SH-SY5Y (cell line): ENCODE data around the gene RUFY1.

Experiments used
- GATA2 ChIP-seq: IDR thresholded peaks from 2 replicates; pipeline ENCODE4 v1.6.1; 2011; ENCODE audit warnings: mild to moderate bottlenecking, low read depth, low read length
- GATA3 ChIP-seq: IDR thresholded peaks from 2 replicates; pipeline ENCODE4 v1.6.1; 2011; ENCODE audit warnings: low read depth, mild to moderate bottlenecking, low read length, moderate library complexity

The RUFY1 gene, protein sequence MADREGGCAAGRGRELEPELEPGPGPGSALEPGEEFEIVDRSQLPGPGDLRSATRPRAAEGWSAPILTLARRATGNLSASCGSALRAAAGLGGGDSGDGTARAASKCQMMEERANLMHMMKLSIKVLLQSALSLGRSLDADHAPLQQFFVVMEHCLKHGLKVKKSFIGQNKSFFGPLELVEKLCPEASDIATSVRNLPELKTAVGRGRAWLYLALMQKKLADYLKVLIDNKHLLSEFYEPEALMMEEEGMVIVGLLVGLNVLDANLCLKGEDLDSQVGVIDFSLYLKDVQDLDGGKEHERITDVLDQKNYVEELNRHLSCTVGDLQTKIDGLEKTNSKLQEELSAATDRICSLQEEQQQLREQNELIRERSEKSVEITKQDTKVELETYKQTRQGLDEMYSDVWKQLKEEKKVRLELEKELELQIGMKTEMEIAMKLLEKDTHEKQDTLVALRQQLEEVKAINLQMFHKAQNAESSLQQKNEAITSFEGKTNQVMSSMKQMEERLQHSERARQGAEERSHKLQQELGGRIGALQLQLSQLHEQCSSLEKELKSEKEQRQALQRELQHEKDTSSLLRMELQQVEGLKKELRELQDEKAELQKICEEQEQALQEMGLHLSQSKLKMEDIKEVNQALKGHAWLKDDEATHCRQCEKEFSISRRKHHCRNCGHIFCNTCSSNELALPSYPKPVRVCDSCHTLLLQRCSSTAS

GRCh38 chr5:179550511-179551342 lies at the start of gene RUFY1:
Gene RUFY1 (plus strand): TSS chr5:179550554. CDS start chr5:179550570, 16 bp downstream.
- no peak for TF ChIP-seq GATA2
- TF ChIP-seq GATA3, result no peak

- no peak for TF ChIP-seq GATA2
- no peak for TF ChIP-seq GATA3
These were observed 46.2 kb upstream of the RUFY1 start for GRCh38 chr5:179504191-179504590.

- TF ChIP-seq GATA3 (no peak), GATA2 (no peak)
These were observed 45.6 kb upstream of the RUFY1 start for GRCh38 chr5:179504600-179505396.

DNA sequence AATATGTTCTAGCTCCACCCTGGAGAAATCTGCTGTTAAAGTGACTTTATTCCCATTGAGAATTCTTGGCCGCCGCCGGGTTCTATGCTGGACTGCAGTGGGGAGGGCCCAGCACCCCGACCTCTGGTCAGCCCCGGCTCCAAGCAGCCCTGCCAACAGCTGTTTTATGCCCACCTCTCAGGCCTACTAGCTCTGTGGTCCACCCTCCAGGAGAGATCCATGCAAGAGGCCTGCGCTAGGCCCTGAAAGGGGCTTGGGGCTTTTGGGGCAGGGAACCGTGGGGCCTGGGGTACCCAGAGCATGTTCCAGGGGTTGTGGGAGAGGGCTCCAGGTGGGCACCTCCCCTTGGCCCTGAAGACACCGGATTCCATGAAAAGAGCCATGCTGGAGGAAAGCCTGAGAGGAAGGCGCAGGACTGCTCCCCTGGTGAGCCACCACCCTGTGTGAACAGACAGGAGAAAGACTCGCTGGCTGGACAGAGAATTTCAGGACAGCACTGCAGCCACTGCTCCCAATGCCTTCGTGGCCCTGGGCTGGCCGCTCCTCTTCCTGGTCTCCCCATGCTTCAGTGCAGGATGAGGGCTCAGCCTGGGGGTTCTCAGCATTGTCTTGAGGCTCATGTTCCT lies 44.6 kb upstream of the RUFY1 start:
- TF ChIP-seq GATA3, result no peak
- no peak for TF ChIP-seq GATA2

GRCh38 chr5:179509239-179509638 lies 41.1 kb upstream of the RUFY1 start:
- TF ChIP-seq GATA2, result no peak
- no peak for TF ChIP-seq GATA3

DNA sequence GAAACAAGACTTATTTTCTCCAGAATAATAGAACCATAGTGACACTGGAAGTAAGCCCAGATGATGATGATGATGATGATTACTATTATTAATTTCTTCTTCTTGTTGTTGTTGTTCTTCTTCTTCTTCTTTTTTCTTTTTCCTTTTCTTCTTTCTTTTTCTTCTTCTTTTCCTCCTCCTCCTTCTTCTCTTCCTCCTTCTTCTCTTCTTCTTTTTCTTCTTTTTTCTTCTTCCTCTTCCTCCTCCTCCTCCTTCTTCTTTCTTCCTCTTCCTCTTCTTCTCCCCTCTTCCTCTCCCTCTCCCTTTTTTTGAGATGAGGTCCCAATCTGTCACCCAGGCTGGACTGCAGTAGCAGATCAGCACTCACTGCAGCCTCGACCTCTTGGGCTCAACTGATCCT lies 40.5 kb upstream of the RUFY1 start:
- TF ChIP-seq GATA2 (no peak), GATA3 (no peak)

DNA sequence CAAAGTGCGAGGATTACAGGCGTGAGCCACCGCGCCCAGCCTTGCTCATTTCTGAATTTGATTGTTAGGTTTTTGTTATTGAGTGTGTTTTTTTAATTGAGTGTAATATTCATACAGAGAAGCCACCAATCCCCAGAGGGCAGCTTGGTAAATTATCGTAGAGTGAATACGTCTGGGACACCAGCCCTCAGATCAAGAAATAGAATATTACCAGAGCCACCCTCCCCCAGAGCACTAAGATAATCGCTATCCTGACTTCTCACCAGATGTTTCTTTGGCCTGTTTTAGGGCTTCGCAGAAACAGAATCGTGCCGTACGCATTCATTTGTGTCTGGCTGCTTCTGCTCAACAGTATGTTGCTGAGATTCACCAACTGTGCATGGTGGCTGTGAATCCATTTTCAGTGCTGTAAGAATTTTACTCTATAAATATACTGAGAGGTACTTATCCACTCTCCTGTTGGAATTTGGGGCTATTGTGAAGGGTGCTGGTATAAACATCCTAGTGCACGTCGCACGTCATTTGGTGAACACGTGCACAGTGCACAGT lies 37.8 kb upstream of the RUFY1 start:
- TF ChIP-seq GATA3 (no peak), GATA2 (no peak)

DNA sequence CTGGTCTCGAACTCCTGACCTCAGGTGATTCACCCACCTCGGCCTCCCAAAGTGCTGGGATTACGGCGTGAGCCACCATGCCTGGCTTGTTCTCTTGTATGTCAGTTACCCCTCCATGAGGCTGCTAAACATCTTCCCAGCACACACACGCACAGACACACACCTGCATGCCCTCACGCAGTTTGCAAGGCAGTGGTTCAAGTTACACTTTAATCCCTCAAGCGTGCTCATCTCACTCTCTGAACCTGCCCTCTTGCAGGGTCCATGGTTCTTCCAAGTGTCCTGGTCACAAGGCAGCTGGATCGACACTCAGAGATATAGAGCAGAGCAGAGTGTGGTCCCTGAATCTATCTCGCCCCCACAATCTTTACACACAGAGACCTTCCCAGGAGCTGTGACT lies 34.1 kb upstream of the RUFY1 start:
- TF ChIP-seq GATA3 (no peak), GATA2 (no peak)

DNA sequence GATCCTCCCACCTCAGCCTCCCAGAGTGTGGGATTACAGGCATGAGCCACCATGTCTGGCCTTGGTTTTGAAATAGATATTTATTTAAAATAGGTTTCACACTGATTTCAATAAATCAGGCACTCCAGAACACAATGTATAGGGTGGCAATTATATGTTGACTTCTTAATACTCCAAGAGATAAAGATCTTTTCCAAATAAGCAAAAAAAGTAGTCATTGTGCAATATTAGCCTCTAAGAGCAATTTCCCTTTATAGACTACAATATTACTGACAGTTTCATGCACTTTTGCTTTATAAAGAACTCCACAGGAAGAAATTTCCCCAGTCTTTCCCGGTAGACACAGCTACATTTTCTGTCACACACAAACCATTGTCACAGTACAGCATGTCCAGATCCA lies 23.4 kb upstream of the RUFY1 start:
- TF ChIP-seq GATA3 (no peak), GATA2 (no peak)

- TF ChIP-seq GATA3, result no peak
- TF ChIP-seq GATA2, result no peak
These were observed 20.0 kb upstream of the RUFY1 start for GRCh38 chr5:179530069-179530998.

DNA sequence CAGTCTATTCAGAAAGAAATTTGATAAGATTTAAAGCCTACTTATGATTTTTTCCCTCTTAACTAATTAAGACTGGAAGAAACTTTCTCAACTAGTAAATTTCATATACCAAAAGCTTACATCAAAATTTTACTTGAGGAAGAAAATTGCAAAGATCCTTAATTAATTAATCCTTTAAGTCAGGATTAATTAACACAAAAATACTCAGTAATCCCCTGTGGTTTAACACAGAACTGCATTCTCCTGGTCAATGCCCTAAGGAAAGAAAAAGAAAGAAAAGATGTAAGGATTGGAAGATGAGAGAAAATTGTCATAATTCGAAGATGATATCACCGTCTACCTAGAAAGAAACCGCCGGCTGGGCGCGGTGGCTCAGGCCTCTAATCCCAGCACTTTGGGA lies 17.3 kb upstream of the RUFY1 start:
- no peak for TF ChIP-seq GATA2
- no peak for TF ChIP-seq GATA3

GRCh38 chr5:179533907-179534306 lies 16.4 kb upstream of the RUFY1 start:
- TF ChIP-seq GATA2 (no peak), GATA3 (no peak)
